Calu3 (cell line): Measurements from ENCODE around the gene PRPF6. TPM values are rescaled to one million over a fixed set of nuclear protein-coding genes. Genes with fewer than 3 reads are reported as not detected.

ENCODE experiments used
- BruUV-seq: library from RNA; stranded (reverse); fragments of 400-500 nt; replicated peaks from 2 replicates; lab custom pipeline; 2021; lab: Mats Ljungman, UMichigan
- CTCF ChIA-PET: fragments of 300-600 bp; sonication (Branson Sonifier 250); formaldehyde crosslinking; loops from one replicate; lab custom pipeline; 2022; ENCODE audit warnings: antibody characterized with exemption; lab: Charles Lee
- DNase-seq: peaks from one replicate; pipeline ENCODE4 v3.0.0; 2022
- H3K27ac Mint-ChIP-seq: one replicate; pipeline ENCODE4 v1.8.0; 2022; ENCODE audit warnings: mixed read lengths; ENCODE audit not compliant: unreplicated experiment
- H3K27me3 Mint-ChIP-seq: one replicate; pipeline ENCODE4 v1.8.0; 2022; ENCODE audit warnings: mixed read lengths; ENCODE audit not compliant: unreplicated experiment
- H3K36me3 Mint-ChIP-seq: one replicate; pipeline ENCODE4 v1.8.0; 2022; ENCODE audit warnings: mild to moderate bottlenecking, moderate library complexity, mixed read lengths; ENCODE audit not compliant: insufficient read depth, unreplicated experiment
- H3K4me1 Mint-ChIP-seq: one replicate; pipeline ENCODE4 v1.8.0; 2022; ENCODE audit warnings: mild to moderate bottlenecking, low read depth, mixed read lengths; ENCODE audit not compliant: unreplicated experiment
- H3K4me3 Mint-ChIP-seq: one replicate; pipeline ENCODE4 v1.8.0; 2022; ENCODE audit warnings: mild to moderate bottlenecking, low read depth, moderate library complexity, mixed read lengths; ENCODE audit not compliant: unreplicated experiment
- H3K9me3 Mint-ChIP-seq: one replicate; pipeline ENCODE4 v1.8.0; 2022; ENCODE audit warnings: low read depth, mixed read lengths; ENCODE audit not compliant: unreplicated experiment
- CTCF ChIP-seq: fragments of 200-600 bp; IDR thresholded peaks from one replicate; pipeline ENCODE4 v1.8.0; 2022; ENCODE audit warnings: antibody characterized with exemption; ENCODE audit not compliant: unreplicated experiment
- intact Hi-C: fragments of 100-400 bp; cut with micrococcal nuclease; formaldehyde crosslinking; loops from one replicate; pipeline ENCODE4 v1.10.0; 2022; ENCODE audit not compliant: unreplicated experiment
- total RNA-seq: library from RNA; stranded (reverse); gene quantifications from 2 replicates; pipeline ENCODE4 v1.2.3, GENCODE V29; 2022

The PRPF6 gene
- total RNA-seq, 1 experiment from 2014 or later: 113 TPM

- peak; percentile 67 for DNase-seq
- TF ChIP-seq CTCF: no peak
- peak overlapping the region; percentile 72 for H3K4me3 Mint-ChIP-seq
- peak overlapping the region; percentile 45 for H3K27ac Mint-ChIP-seq
- no peaks in the 10 kb centered on the region for H3K9me3 Mint-ChIP-seq
- intact Hi-C loops: no loop called here
- peaks cover 47% of the 10 kb centered on the region for H3K4me1 Mint-ChIP-seq
- peaks cover 51% of the 10 kb centered on the region for H3K36me3 Mint-ChIP-seq
- no TSS peak for BruUV-seq
- no peaks in the 10 kb centered on the region for H3K27me3 Mint-ChIP-seq
- CTCF ChIA-PET: interaction anchor here (0.9 kb wide), 2 partner anchors 10 to 526 kb away, joined by 3 to 4 read pairs; no protein-coding TSS in a partner anchor
Observed at GRCh38 chr20:64064145-64064698, 83.3 kb downstream of the PRPF6 start.

GRCh38 chr20:64065062-64065973 is 84.4 kb downstream of the PRPF6 start:
- intact Hi-C loops: no loop called here
- CTCF ChIA-PET: interaction anchor here (0.9 to 1.2 kb wide), 6 partner anchors 10 to 527 kb away, joined by 3 to 4 read pairs (median 3); no protein-coding TSS in a partner anchor

GRCh38 chr20:64065974-64066343 is 85.0 kb downstream of the PRPF6 start:
- H3K9me3 Mint-ChIP-seq: no peaks in the 10 kb centered on the region
- peak; percentile 78 for DNase-seq
- intact Hi-C loops: no loop called here
- no TSS peak for BruUV-seq
- H3K27me3 Mint-ChIP-seq: no peaks in the 10 kb centered on the region
- CTCF ChIA-PET: interaction anchor here (0.6 to 1.2 kb wide), 5 partner anchors 10 to 54 kb away, joined by 3 to 4 read pairs (median 3); no protein-coding TSS in a partner anchor
- no peak for TF ChIP-seq CTCF
- peaks cover 47% of the 10 kb centered on the region for H3K4me1 Mint-ChIP-seq
- peaks cover 51% of the 10 kb centered on the region for H3K36me3 Mint-ChIP-seq
- peak overlapping the region; percentile 61 for H3K27ac Mint-ChIP-seq
- peak overlapping the region; percentile 44 for H3K4me3 Mint-ChIP-seq

More at GRCh38 chr20:64065062-64065973, 84.4 kb downstream of the PRPF6 start:
- BruUV-seq: no TSS peak
- Mint-ChIP-seq H3K27me3 (no peaks in the 10 kb centered on the region), H3K9me3 (no peaks in the 10 kb centered on the region), H3K36me3 (peaks cover 51% of the 10 kb centered on the region), H3K27ac (peak overlapping the region; percentile 61), H3K4me3 (peak overlapping the region; percentile 44), H3K4me1 (peaks cover 47% of the 10 kb centered on the region)
- TF ChIP-seq CTCF: no peak
- no peak for DNase-seq

GRCh38 chr20:64067005-64067632 is 86.2 kb downstream of the PRPF6 start:
- Mint-ChIP-seq H3K4me3 (no peak overlapping the region), H3K36me3 (peaks cover 50% of the 10 kb centered on the region), H3K27me3 (no peaks in the 10 kb centered on the region), H3K4me1 (peaks cover 47% of the 10 kb centered on the region), H3K9me3 (no peaks in the 10 kb centered on the region), H3K27ac (peak overlapping the region; percentile 9)
- DNase-seq: no peak
- intact Hi-C loops: no loop called here
- no peak for TF ChIP-seq CTCF
- CTCF ChIA-PET: interaction anchor here (0.5 to 0.8 kb wide), 2 partner anchors 13 kb away, joined by 3 read pairs; partner anchors contain the start of gene OPRL1
- no TSS peak for BruUV-seq
